GM12892 (cell line): ENCODE measurements around the gene ARL15.

ENCODE experiments used
- DNase-seq: peaks from one replicate; pipeline ENCODE4 v3.0.0; 2011; ENCODE audit not compliant: insufficient read length
- FAIRE-seq: peaks from 2 replicates; lab custom pipeline; 2011; peaks lifted over from hg19 to GRCh38; lab: Jason Lieb, UNC
- POLR2A ChIP-seq: IDR thresholded peaks from 2 replicates; pipeline ENCODE4 v1.6.1; 2011; ENCODE audit warnings: low read depth, low read length, control low read depth
- POLR2AphosphoS5 ChIP-seq: IDR thresholded peaks from 2 replicates; pipeline ENCODE4 v1.6.1; 2011; ENCODE audit warnings: low read depth, low read length, control low read depth
- TAF1 ChIP-seq: IDR thresholded peaks from 2 replicates; pipeline ENCODE4 v1.6.1; 2011; ENCODE audit warnings: low read depth, mild to moderate bottlenecking, control low read depth, low read length, borderline replicate concordance

ARL15 gene

DNA sequence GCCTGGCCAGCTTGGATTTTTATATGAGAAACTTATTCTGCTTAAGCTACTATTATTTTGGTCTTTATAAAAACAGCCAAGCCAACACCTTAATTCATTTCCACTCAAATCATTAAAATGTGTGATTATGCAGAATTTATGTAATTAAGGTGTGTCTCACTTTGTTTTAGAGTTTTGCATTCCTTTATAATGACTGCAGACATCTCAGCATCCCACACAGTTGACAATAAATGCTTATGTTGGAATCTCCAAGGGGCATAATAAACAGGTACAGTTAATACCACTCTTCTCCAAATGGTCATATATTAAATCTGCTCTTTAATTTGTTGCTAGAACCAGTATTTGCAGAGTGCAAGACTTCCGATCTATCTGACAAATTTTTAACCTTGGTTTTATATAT, 34.3 kb downstream of the ARL15 start:
- DNase-seq: no peak
- FAIRE-seq: no peak
- TF ChIP-seq POLR2A: no peak
- no peak for TF ChIP-seq POLR2AphosphoS5
- no peak for TF ChIP-seq TAF1

DNA sequence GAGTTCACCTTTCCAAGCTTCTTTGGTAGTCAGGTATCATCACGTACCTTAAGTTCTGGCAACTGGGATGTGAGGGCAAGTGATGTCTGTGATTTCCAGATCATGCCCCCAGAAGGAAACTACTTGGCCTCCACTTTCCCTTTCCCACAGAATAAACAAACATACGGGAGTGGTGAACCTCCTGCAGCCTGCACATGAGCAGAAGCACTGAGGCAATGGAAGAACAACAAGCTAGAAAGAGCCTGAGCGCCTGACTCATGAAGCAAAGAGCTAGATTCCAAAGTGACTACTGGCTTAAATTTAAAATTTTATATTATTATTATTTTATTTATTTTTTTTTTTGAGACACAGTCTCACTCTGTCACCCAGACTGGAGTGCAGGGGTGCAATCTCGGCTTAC, 35.0 kb downstream of the ARL15 start:
- FAIRE-seq: no peak
- no peak for TF ChIP-seq TAF1
- TF ChIP-seq POLR2A: no peak
- TF ChIP-seq POLR2AphosphoS5: no peak
- no peak for DNase-seq

DNA sequence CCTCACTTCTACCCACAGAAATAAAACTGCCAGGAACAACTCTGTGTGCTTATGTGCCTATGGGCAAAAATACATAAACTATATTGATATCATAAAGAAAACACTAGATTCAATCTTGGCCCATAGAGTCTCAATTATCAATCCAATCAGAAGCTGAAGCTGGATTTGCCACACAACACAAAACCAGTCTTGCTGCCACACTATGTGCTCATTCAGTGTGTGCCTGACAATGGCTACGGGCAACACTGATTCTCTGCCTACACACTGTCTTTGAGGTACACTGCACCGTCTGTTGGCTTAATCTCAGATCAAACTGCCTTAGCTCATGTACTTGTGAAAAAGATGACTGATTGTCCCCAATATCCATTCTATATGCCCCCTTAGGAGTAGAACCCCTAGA, 35.4 kb downstream of the ARL15 start:
- FAIRE-seq (no peak), DNase-seq (no peak)
- no peak for TF ChIP-seq TAF1

DNA sequence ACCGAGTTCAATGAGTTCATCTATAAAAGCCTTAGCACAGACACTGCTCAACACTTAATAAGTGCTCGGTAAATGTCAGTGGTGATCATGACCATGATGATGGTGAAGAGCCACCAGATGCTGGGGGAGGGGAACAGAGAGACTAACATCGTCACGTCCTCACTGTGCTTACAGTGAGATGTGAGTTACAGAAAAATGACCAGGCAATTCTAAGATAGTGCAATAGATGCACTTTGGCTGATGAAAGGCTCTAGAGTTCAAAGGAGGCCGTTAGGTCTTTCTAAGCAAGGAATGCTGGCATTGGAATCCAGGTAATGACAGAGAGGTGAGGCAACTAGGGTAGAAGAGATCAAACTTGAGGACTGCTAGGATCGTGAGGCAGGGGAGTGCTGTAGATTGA, 36.7 kb downstream of the ARL15 start:
- no peak for TF ChIP-seq TAF1
- no peak for TF ChIP-seq POLR2A
- no peak for TF ChIP-seq POLR2AphosphoS5
- FAIRE-seq: no peak
- no peak for DNase-seq

DNA sequence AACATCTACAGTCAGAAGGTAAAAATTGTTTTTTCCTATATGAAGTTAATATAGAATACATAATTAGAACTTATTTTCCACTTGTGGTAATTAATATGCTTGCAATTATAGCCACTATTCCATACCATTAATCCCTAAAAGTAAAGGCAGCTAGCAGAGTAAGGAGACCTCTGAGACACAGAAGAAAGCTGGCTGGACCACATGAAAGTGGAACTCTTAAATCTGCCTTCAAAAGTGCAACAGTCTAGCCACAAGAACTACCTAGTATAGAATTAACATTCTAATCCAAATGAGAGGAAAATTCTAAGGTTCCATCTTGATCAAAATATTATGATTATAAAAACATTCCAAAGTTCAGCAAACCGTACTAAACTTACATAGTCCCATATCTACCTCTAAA, 37.6 kb downstream of the ARL15 start:
- no peak for TF ChIP-seq TAF1
- no peak for TF ChIP-seq POLR2AphosphoS5
- no peak for TF ChIP-seq POLR2A
- no peak for DNase-seq
- no peak for FAIRE-seq

DNA sequence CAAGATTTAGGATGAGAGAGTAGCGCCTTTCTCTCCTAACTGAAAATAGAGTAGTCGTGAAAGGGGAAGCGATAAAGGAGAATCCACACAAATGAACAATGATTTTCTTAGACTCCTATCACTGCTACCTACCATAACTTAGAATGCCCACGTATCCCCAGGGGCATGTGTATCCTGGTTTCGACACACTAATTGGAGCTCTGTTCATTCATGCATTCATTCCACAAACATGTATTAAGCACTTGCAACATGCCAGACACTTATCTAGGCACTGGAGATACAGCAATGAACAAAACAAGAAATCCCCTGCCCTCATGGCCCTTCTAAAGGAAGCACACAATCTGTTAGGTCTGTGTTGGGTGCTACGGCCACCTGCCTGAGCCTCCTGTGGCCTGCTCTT, 40.0 kb downstream of the ARL15 start:
- TF ChIP-seq POLR2AphosphoS5: no peak
- TF ChIP-seq TAF1: no peak
- TF ChIP-seq POLR2A: no peak
- DNase-seq (no peak), FAIRE-seq (no peak)

DNA sequence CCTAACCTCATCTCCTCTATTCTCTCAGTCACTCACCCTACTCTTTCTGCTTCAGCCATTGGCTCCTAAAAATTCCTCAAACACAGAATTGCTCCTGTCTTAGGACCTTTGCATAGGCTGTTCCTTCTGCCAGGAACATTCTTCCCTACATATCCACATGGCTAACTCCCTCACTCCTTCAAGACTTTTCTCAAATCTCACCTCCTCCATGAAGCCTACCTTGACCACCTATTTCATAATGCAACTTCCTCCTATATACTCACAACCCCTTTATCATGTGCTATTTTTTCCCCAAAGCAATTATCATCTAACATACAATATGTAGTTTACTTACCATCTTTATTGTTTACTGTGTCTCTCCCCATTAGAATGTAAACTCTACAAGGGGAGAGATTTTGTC, 45.8 kb downstream of the ARL15 start:
- TF ChIP-seq POLR2A (no peak), TAF1 (no peak), POLR2AphosphoS5 (no peak)
- DNase-seq: no peak
- no peak for FAIRE-seq

DNA sequence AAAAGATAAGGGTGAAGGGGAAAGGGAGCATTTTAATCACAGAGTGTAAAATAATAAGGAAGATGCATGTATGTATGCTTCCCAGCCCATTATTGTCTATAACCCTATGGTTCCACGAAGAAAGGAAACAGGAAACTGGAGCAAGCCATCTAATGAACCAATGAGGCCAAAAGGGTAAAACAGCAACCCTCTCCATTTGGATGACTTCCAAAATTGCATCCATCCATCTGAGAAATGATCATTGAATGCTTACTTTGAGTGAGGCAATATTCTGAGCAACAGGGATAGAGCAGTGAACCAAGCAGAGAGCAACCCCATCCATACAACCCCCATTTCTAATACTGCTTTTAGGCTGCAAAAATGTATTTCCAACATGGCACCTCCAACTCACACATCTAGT, 46.9 kb downstream of the ARL15 start:
- TF ChIP-seq TAF1: no peak
- no peak for TF ChIP-seq POLR2AphosphoS5
- no peak for TF ChIP-seq POLR2A
- DNase-seq (no peak), FAIRE-seq (no peak)

DNA sequence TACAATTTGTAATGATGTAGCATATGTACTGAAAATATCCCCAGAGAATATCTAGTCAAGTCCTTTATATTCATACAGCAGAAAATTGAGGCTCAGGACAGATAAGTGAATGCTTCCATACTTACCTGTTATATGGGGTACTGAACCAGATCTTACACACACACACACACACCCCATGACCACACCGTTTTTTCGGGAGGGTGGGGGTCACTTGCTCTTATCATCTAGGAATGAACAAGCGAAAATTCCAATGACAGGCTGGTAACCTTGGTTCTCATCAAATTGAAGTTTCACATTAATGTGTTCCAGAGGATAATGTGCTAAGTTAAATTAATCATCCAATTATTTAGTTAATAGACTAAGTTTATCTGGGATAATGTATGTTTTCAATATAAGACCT, 48.8 kb downstream of the ARL15 start:
- FAIRE-seq: no peak
- no peak for DNase-seq
- TF ChIP-seq POLR2AphosphoS5 (no peak), TAF1 (no peak), POLR2A (no peak)

DNA sequence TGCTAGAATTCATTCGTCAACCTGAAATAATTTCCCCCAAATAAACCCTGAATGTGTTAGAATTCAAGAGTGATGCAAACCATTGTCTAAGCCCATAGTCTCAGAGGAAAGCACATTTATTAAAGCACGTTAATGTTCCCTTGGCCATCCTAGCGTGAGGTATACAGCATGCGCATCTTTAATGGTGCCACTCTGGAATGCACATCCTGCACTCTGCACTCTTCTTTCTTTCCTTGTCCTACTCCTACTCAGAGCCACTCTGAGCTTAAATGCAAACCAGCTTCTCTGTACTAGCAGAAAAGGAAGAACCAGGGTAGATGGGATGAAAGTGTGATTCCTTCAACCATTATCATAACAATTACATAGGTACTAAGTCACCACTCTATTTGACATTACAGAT, 50.4 kb downstream of the ARL15 start:
- DNase-seq: no peak
- no peak for FAIRE-seq
- TF ChIP-seq POLR2A: no peak

DNA sequence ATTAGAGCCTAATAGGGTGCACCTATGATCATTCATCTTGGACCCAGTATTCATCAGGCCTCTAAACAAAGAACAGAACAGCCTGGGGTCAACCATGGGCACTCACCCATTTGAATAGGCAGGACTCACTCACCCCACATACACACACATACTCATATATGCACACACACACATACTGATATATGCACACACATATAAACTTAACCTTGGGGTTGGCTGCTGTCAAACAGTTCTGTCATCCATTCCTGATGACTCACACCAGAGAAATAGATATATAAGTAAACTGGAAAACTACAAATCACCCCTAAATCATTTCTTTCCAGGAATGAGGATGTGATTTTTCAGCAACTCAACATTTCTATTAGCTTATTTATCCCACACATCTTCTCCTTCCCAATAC, 51.3 kb downstream of the ARL15 start:
- DNase-seq: no peak
- FAIRE-seq: peak; percentile 14
- no peak for TF ChIP-seq POLR2AphosphoS5
- no peak for TF ChIP-seq POLR2A
- no peak for TF ChIP-seq TAF1

DNA sequence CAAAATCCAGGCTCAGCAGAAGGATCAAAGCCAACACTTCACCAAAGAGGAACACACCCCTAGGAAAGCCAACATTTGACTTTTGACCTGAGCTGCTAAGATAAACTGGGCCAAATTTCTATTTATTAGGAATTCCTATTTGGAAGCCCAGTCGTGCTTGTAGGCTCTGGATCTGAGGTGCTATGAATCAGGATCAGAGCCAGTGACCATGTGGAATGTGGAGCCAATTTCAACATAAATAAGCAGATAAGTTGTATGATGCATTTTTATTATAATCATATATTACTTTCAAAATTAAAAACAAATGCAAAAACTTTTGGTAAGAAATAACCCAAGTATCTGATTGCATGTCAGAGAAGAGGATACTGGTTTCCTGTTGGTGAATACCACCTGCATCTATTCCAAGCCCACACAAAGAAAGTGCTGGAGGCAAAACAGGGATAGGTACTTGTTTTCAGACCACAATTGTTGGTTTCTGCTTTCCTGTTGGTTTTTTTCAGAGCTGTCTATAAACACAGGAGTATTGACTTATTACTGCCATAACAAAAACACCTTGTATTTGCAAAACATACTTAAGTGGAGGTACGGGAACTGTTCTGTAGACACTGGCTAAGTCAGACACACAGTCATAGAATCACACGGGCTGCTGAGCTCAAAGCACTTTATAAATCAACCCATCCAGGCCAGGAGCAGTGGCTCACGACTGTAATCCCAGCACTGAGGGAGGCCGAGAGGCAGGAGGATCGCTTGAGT, 52.8 kb downstream of the ARL15 start:
- DNase-seq (no peak), FAIRE-seq (no peak)
- TF ChIP-seq POLR2AphosphoS5: no peak
- TF ChIP-seq POLR2A: no peak
- no peak for TF ChIP-seq TAF1
